ENCODE results near the gene CTPS2.

- no peak for TF ChIP-seq EP300 (IDR thresholded peaks at IDR 0.05; ENCODE audit: borderline replicate concordance in 1 of 2, low read depth in 1 of 2, low read length in 1 of 2)
- no peak for TF ChIP-seq FOXJ3 (CRISPR knock-in tag; IDR thresholded peaks at IDR 0.05)
- TF ChIP-seq YY1 (IDR thresholded peaks at IDR 0.05; ENCODE audit: low read depth): no peak
- TF ChIP-seq, protein P1, sequence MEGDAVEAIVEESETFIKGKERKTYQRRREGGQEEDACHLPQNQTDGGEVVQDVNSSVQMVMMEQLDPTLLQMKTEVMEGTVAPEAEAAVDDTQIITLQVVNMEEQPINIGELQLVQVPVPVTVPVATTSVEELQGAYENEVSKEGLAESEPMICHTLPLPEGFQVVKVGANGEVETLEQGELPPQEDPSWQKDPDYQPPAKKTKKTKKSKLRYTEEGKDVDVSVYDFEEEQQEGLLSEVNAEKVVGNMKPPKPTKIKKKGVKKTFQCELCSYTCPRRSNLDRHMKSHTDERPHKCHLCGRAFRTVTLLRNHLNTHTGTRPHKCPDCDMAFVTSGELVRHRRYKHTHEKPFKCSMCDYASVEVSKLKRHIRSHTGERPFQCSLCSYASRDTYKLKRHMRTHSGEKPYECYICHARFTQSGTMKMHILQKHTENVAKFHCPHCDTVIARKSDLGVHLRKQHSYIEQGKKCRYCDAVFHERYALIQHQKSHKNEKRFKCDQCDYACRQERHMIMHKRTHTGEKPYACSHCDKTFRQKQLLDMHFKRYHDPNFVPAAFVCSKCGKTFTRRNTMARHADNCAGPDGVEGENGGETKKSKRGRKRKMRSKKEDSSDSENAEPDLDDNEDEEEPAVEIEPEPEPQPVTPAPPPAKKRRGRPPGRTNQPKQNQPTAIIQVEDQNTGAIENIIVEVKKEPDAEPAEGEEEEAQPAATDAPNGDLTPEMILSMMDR (IDR thresholded peaks at IDR 0.05): no peak
- TF ChIP-seq POLR2AphosphoS5 (IDR thresholded peaks at IDR 0.05; ENCODE audit: low read depth, low read length): no peak
- no peak for TF ChIP-seq IRF3 (IDR thresholded peaks at IDR 0.05; ENCODE audit: low read depth, low read length)
- TF ChIP-seq RCOR1 (IDR thresholded peaks at IDR 0.05; ENCODE audit: low read length): no peak
- TF ChIP-seq NRF1 (IDR thresholded peaks at IDR 0.05; ENCODE audit: low read depth, low read length): no peak
- no peak for TF ChIP-seq RAD21 (IDR thresholded peaks at IDR 0.05; ENCODE audit: low read length)
- no peak for TF ChIP-seq FOXM1 (IDR thresholded peaks at IDR 0.05; ENCODE audit: low read depth)
- TF ChIP-seq TEAD4 (IDR thresholded peaks at IDR 0.05; ENCODE audit: borderline replicate concordance, insufficient read depth): no peak
- TF ChIP-seq ELF1 (IDR thresholded peaks at IDR 0.05): no peak
- TF ChIP-seq REST (IDR thresholded peaks at IDR 0.05; ENCODE audit: low read depth, low read length): no peak
These were observed 69.3 kb downstream of the CTPS2 start for GRCh38 chrX:16643176-16643575.

All from SK-N-SH (cell line).